Common myeloid progenitor, CD34-positive (primary cell): ENCODE data around the gene HTT.
"Not testable (repeated sequence)": the region's sequence is repeated elsewhere in the genome, so short reads cannot be mapped to it uniquely, and the experiment has no call there.

Experiments used
- CTCF ChIA-PET: fragments of 350-600 bp; sonication (Branson Sonifier 250); formaldehyde crosslinking; loops from one replicate; lab custom pipeline; 2021; ENCODE audit warnings: antibody characterized with exemption; lab: Charles Lee
- POLR2A ChIA-PET: fragments of 350-600 bp; sonication (Branson Sonifier 250); formaldehyde crosslinking; loops from one replicate; lab custom pipeline; 2021; ENCODE audit warnings: antibody characterized with exemption; lab: Charles Lee
- DNase-seq, 3 donors: peaks; one replicate each; pipeline versions ENCODE4 v3.0.0 to v3.0.0-alpha.2; 2013
- H3K27ac ChIP-seq, 2 experiments: 1 replicate in 1 of 2; 2 replicates in 1 of 2; pipeline ENCODE4 v1.7.0; 2013; ENCODE audit warnings: inconsistent platforms in 2 of 2, low read length in 2 of 2, mild to moderate bottlenecking in 2 of 2, low read depth in 1 of 2, moderate library complexity in 1 of 2; ENCODE audit not compliant: severe bottlenecking in 2 of 2, insufficient read depth in 1 of 2, poor library complexity in 1 of 2
- H3K27me3 ChIP-seq, 5 experiments: replicated peaks in 2 of 5; 1 replicate in 3 of 5; 2 replicates in 2 of 5; pipeline versions ENCODE4 v1.6.1 to v1.7.0; 2013; ENCODE audit warnings: low read length in 4 of 5, mild to moderate bottlenecking in 2 of 5, moderate library complexity in 2 of 5, inconsistent platforms in 1 of 5; ENCODE audit not compliant: insufficient read depth in 5 of 5, control insufficient read depth in 4 of 5
- H3K36me3 ChIP-seq, 4 experiments: 1 replicate in 2 of 4; 2 replicates in 2 of 4; pipeline versions ENCODE4 v1.6.1 to v1.7.0; 2013; ENCODE audit warnings: low read length in 3 of 4, control low read depth in 1 of 4, mild to moderate bottlenecking in 1 of 4; ENCODE audit not compliant: control insufficient read depth in 4 of 4, insufficient read depth in 4 of 4
- H3K4me1 ChIP-seq, 4 experiments: 1 replicate in 3 of 4; 2 replicates in 1 of 4; pipeline versions ENCODE4 v1.6.1 to v1.7.1; 2013; ENCODE audit warnings: low read length in 3 of 4, mild to moderate bottlenecking in 3 of 4, control low read depth in 1 of 4, inconsistent platforms in 1 of 4, moderate library complexity in 1 of 4; ENCODE audit not compliant: control insufficient read depth in 4 of 4, insufficient read depth in 4 of 4; ENCODE audit errors: control extremely low read depth in 1 of 4
- H3K4me3 ChIP-seq, 7 experiments: 1 replicate in 4 of 7; 2 replicates in 3 of 7; pipeline versions ENCODE4 v1.5.1 to v1.7.0; 2013; ENCODE audit warnings: mild to moderate bottlenecking in 7 of 7, low read length in 6 of 7, moderate library complexity in 6 of 7, inconsistent platforms in 2 of 7, low read depth in 2 of 7, control low read depth in 1 of 7; ENCODE audit not compliant: insufficient read depth in 4 of 7, control insufficient read depth in 1 of 7; ENCODE audit errors: extremely low read depth in 1 of 7
- H3K9me3 ChIP-seq, 5 experiments: 1 replicate in 4 of 5; 2 replicates in 1 of 5; pipeline versions ENCODE4 v1.6.1 to v1.7.1; 2013; ENCODE audit warnings: low read length in 4 of 5, mild to moderate bottlenecking in 2 of 5, inconsistent platforms in 1 of 5, low read depth in 1 of 5, moderate library complexity in 1 of 5; ENCODE audit not compliant: control insufficient read depth in 4 of 5, insufficient read depth in 2 of 5; ENCODE audit errors: control extremely low read depth in 1 of 5
- WGBS: methylation state at CpG from one replicate; pipeline ENCODE4 v1.1.5; 2013; ENCODE audit not compliant: insufficient coverage; 5-methylcytosine and 5-hydroxymethylcytosine counted together

Gene HTT

DNA sequence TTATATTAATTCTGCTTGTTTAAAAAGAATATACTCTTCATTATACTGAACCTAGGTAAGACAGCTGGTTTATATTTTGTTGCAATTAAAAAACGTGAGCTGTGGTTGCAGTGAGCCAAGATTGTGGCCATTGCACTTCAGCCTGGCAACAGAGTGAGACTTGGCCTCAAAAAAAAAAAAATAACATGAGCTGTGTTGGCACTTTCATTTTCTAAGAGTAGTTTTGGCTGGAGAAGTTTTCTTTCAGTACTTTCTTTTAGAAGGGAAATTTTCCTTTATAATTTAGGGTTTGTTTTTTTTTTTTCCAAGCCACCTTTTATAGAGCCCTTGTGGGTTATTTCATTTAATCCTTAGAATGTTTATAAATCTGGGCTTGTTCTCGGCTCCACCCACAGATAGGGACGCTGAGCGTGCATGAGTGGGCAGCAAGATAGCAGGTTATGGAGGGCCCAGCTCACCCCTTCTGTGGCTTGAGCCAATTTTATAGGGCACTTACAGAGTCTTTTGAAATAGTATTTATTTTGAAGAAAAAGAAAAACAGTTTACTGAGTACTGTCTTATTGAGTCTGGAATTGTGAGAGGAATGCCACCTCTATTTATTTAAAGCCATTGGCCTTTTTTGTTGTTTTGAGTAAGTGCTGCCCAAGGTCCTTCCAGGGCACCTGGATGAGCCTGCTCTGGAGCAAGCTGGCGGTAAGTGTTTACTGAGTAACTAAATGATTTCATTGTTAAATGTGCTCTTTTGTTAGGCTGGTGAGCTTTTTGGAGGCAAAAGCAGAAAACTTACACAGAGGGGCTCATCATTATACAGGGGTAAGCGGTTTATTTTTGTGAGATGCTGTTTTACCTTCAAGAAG lies 60.9 kb downstream of the HTT start:
- H3K27me3 ChIP-seq = no peaks in the 10 kb centered on the region
- H3K9me3 ChIP-seq = no peaks in the 10 kb centered on the region
- ChIA-PET POLR2A (no interaction called here), CTCF (interaction anchor here (0.7 to 11.9 kb wide), 16 partner anchors 9 to 89 kb away, joined by 3 to 122 read pairs (median 4); no protein-coding TSS in a partner anchor)
- no peaks in the 10 kb centered on the region for H3K4me1 ChIP-seq
- H3K27ac ChIP-seq = no peak overlapping the region
- H3K36me3 ChIP-seq = peaks cover 31 to 78% (median 52%) of the 10 kb centered on the region in 4 experiments
- 100% methylated on average over 4 of the region's 6 CpGs for WGBS
- no peak for DNase-seq
- H3K4me3 ChIP-seq = no peak overlapping the region

GRCh38 chr4:3136454-3136853 lies 62.0 kb downstream of the HTT start:
- H3K9me3 ChIP-seq = no peaks in the 10 kb centered on the region
- no CpG with 5 or more reads among the region's 2 CpGs for WGBS
- H3K4me3 ChIP-seq = no peak overlapping the region
- no peaks in the 10 kb centered on the region for H3K4me1 ChIP-seq
- peaks cover 30 to 78% (median 49%) of the 10 kb centered on the region in 4 experiments for H3K36me3 ChIP-seq
- no peaks in the 10 kb centered on the region for H3K27me3 ChIP-seq
- ChIA-PET CTCF (interaction anchor here (0.9 to 11.9 kb wide), 8 partner anchors 11 to 90 kb away, joined by 3 to 122 read pairs (median 5); no protein-coding TSS in a partner anchor), POLR2A (no interaction called here)
- DNase-seq = peak; percentile 25 to 59 (median 56)
- H3K27ac ChIP-seq = no peak overlapping the region

DNA sequence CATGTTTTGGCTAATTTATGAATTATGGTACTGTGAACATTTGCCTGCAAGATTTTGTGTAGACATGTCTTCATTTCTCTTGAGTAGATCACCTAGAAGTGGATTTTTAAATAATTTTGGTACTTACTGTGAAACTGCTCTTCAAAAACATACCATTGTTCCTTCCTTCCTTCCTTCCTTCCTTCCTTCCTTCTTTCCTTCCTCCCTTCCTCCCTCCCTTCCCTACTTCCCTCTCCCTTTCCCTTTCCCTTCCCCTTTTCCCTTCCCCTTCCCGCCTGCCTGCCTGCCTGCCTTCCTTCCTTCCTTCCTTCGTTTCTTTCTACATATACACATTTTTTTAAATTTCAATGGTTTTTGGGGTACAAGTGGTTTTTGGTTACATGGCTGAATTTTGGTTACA lies 63.4 kb downstream of the HTT start:
- no CpG with 5 or more reads among the region's 2 CpGs for WGBS
- no peak for DNase-seq
- Histone ChIP-seq H3K9me3 (no peaks in the 10 kb centered on the region), H3K4me1 (no peaks in the 10 kb centered on the region), H3K4me3 (no peak overlapping the region), H3K36me3 (peaks cover 27 to 73% (median 45%) of the 10 kb centered on the region in 4 experiments), H3K27ac (no peak overlapping the region), H3K27me3 (no peaks in the 10 kb centered on the region)
- ChIA-PET CTCF (interaction anchor here (1.8 to 11.9 kb wide), 2 partner anchors 11 to 30 kb away, joined by 4 to 122 read pairs; no protein-coding TSS in a partner anchor), POLR2A (no interaction called here)

DNA sequence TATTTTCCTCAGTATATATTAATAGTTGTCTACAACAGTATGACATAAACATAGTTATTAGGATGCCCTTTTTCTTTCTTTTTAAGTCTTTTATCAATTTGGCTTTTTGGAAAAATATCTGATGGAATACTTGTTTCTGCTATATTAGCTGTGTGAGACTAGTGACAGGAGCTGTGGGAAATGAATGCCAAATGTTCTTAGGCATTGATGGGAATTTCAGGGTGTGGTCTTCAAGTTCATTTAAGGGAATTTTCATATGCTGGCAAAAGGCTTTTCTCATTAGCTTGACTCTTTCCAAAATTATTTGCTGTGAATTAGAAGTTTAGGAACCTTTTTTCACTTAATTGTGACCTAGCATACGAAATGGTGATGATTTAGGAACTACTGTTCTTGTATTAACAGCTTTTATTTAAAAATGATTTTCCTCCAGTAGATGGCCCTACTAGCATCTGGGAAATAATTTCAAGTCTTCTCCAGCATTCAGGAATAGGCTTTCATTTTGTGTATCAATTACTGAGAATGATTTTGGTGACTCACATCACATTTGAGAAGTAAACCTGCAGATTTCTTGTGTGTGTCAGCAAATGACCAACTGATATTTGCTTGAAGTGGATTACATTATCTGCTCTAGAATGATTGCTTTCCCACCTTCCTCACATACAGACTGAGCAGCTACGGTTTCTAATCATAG lies 70.9 kb downstream of the HTT start:
- POLR2A ChIA-PET = no interaction called here
- H3K9me3 ChIP-seq = no peaks in the 10 kb centered on the region

GRCh38 chr4:3148926-3149325 lies 74.4 kb downstream of the HTT start:
- ChIA-PET POLR2A (no interaction called here), CTCF (interaction anchor here (0.6 to 0.9 kb wide), 3 partner anchors 10 to 260 kb away, joined by 3 read pairs; no protein-coding TSS in a partner anchor)
- Histone ChIP-seq H3K27me3 (no peaks in the 10 kb centered on the region), H3K4me3 (no peak overlapping the region), H3K4me1 (no peaks in the 10 kb centered on the region), H3K36me3 (peaks cover 19 to 80% (median 68%) of the 10 kb centered on the region in 4 experiments), H3K27ac (no peak overlapping the region), H3K9me3 (no peaks in the 10 kb centered on the region)
- DNase-seq = no peak

More for the DNA sequence above, 70.9 kb downstream of the HTT start:
- H3K36me3 ChIP-seq = peaks cover 28 to 75% (median 60%) of the 10 kb centered on the region in 4 experiments
- no peaks in the 10 kb centered on the region for H3K4me1 ChIP-seq
- H3K27me3 ChIP-seq = no peaks in the 10 kb centered on the region
- no peak overlapping the region for H3K27ac ChIP-seq
- CTCF ChIA-PET = interaction anchor here (1.0 kb wide), 1 partner anchor 10 kb away, joined by 4 read pairs; no protein-coding TSS in a partner anchor
- no peak overlapping the region for H3K4me3 ChIP-seq
- no peak for DNase-seq
- no CpG with 5 or more reads among the region's 2 CpGs for WGBS

DNA sequence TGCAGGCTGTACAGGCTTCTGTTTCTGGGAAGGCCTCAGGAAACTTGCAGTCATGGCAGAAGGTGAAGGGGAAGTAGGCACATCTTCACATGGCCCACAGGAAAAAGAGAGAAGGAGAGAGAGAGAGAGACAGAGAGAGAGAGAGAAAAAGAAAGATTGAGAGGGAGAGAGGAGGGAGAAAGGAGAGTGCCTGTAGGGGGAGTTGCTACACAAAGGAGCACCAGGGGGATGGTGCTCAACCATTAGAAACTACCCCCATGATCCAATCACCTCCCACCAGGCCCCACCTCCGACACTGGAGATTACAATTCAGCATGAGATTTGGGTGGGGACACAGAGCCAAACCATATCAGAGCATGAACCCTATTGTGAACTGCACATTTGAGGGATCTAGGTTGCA lies 76.8 kb downstream of the HTT start:
- H3K27me3 ChIP-seq, H3K27ac ChIP-seq, DNase-seq, H3K4me1 ChIP-seq, H3K9me3 ChIP-seq, H3K4me3 ChIP-seq, CTCF ChIA-PET, POLR2A ChIA-PET: not testable (repeated sequence)
- no CpG with 5 or more reads among the region's 1 CpG for WGBS
- H3K36me3 ChIP-seq = peaks cover 19 to 77% (median 61%) of the 10 kb centered on the region in 4 experiments
